Stimulated activated CD4-positive, alpha-beta T cell treated with anti-CD3 and anti-CD28 coated beads, Interleukin-4, amount 100 ng/mL, for 1 hour (primary cell): ENCODE data around the gene RLN2.

ENCODE experiments used
- DNase-seq: peaks from one replicate; pipeline ENCODE4 v3.0.0-alpha.2; 2020

Gene RLN2

GRCh38 chr9:5265939-5266338 is 38.6 kb downstream of the RLN2 start:
- DNase-seq: no peak

DNA sequence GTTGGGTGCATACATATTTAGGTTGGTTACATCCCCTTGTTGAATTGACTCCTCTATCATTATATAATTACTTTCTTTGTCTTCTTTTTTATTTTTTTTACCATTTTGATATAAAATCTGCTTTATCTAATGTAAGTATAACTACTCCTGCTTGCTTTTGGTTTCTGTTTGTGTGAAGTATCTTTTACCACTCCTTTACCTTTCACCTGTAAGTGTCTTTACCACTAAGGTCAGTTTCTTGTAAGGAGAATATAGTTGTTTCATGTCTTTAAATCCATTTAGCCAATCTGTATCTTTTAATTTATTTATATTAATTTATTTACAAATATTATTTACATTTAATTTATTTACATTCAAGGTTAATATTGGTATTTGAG is 40.3 kb downstream of the RLN2 start:
- no peak for DNase-seq

DNA sequence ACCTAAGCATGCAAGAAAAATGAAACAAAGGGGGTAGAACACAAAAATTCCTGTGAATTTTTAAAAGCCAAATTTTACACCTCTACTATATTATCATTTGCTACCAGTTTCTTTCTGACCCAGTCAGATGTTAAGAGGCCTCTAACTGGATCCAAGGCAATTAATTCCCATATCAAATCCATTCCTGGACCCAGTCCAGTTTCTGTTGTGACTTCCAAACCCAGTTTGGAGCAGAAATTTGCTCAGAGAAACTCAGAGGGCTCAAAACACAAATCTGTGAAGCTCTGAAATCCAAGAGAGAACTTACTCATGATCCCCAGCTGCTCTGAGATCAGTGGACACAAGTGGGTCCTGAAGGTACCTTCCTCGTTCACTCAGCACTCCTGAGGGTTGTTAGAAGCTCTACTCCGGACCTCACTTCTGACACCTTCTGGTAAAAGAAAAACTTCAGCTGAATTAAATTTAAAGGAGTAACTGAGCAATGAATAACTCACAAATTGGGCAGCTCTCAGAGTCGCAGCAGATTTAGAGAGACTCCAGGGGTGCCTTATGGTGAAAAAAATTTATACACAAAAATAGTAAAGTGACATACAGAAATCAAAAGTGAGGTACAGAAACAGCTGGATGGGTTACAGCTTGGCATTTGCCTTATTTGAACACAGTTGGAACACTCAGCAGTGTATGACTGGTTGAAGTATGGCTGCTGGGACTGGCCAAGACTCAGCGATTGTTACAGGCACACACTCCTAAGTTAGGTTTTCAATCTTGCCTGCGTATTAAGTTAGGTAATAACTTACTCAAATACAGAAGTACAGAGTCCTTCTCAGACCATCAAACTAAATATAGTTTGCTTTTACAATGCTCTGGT is 40.9 kb downstream of the RLN2 start:
- no peak for DNase-seq
